KOPT-K1 (cell line): ENCODE results near the gene TMC5.

Experiments used
- H3K27ac ChIP-seq: fragments of 200-600 bp; sonication (generic); 2 replicates; pipeline ENCODE4 v1.5.1; 2016; ENCODE audit warnings: antibody characterized with exemption, mild to moderate bottlenecking, low read depth, low read length; ENCODE audit not compliant: poor library complexity, severe bottlenecking
- H3K36me3 ChIP-seq: fragments of 200-600 bp; sonication (generic); 2 replicates; pipeline ENCODE4 v1.5.1; 2017; ENCODE audit warnings: antibody characterized with exemption, mild to moderate bottlenecking, low read length, moderate library complexity; ENCODE audit not compliant: insufficient read depth
- H3K9me3 ChIP-seq: fragments of 200-600 bp; sonication (generic); 2 replicates; pipeline ENCODE4 v1.5.1; 2017; ENCODE audit warnings: antibody characterized with exemption, low read length, mild to moderate bottlenecking; ENCODE audit not compliant: insufficient read depth, poor library complexity, severe bottlenecking

TMC5 gene

DNA sequence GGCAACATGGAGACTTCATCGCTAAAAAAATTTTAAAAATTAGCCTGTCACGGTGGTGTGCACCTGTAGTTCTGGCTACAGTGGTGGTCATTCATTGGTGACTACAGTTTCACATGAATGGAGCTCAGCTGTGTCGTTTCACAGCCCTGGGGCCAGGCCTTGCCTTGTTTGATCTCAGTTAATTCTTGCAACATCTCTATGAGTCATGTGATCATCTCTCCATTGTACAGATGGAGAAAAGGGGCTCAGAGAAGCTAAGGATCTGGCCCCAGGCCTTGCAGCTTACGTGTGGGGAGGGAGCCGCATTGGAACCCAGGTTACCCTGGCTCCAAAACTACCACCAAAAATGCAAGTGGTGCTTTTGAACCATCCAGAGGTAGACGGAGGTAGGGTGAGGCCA lies 54.8 kb downstream of the TMC5 start:
- H3K9me3 ChIP-seq = peaks cover 7% of the 10 kb centered on the region
- H3K36me3 ChIP-seq = no peaks in the 10 kb centered on the region
- H3K27ac ChIP-seq = no peak overlapping the region

DNA sequence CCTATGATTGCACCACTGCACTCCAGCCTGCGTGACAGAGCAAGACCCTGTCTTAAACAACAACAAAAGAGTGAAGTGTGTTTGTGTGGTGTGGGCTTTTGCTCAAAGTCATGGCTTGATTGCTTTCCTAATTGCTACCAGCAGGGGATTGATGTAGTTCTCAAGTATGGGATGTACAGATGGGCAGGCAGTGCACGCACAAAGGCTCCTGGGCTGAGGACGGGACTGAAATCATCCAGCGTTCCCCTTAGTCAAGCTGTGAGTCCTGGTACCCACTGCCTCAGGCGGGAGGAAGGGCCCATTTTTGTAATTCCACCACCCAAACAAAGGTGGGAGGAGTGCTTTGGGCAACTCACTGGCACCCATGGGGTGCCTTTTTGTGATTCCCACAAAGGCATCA lies 56.9 kb downstream of the TMC5 start:
- Histone ChIP-seq H3K27ac (no peak overlapping the region), H3K9me3 (no peaks in the 10 kb centered on the region), H3K36me3 (no peaks in the 10 kb centered on the region)

DNA sequence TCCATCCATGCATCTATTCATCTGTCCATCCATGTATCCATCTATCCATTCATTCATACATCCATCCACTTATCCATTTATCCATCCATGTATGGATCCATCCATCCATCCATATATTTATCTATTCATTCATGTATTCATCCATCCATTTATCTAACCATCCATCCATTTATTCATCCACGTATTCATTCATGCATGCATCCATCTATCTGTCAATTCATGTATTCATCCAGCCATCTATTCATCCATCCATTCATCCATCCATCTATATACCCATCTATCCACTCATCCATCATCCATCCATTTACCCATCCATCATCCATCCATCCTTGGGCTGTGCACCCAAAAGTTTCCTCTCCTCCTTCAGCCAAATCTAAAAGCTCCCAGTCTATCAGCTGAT lies 60.8 kb downstream of the TMC5 start:
- H3K9me3 ChIP-seq = no peaks in the 10 kb centered on the region
- no peak overlapping the region for H3K27ac ChIP-seq
- no peaks in the 10 kb centered on the region for H3K36me3 ChIP-seq

DNA sequence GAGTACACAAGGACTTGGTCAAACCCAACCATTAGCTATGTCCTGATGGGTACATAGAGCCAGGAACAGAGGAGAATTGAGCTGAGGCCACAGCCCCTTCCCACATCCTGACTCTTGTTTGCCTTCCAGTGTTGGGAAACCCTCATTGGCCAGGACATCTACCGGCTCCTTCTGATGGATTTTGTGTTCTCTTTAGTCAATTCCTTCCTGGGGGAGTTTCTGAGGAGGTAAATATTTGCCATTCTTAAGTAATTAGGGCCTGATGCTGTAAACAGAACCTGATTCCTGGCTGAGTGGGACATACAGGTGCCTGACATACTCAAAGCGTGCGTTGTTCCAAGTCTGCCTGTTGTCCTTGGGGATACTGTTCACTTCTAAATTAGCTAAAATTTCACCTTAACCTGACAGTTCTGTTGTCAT lies 61.6 kb downstream of the TMC5 start:
- H3K27ac ChIP-seq = no peak overlapping the region
- no peaks in the 10 kb centered on the region for H3K9me3 ChIP-seq
- H3K36me3 ChIP-seq = no peaks in the 10 kb centered on the region

DNA sequence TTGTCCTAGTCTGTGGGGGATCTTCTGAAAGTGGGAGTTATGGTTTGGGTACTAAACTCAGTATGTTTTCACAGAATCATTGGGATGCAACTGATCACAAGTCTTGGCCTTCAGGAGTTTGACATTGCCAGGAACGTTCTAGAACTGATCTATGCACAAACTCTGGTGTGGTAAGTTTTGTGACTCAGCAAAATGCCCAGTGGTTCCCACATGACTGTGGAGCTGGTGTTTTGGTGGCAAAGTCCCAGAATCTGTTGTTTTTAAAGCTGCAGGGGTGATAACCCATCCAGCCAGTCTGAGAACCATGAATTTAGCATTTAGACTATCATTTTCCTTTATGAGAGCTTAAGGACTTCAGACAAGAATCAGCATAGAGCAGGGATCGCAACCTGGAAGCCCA lies 63.6 kb downstream of the TMC5 start:
- H3K27ac ChIP-seq = no peak overlapping the region
- no peaks in the 10 kb centered on the region for H3K9me3 ChIP-seq
- no peaks in the 10 kb centered on the region for H3K36me3 ChIP-seq

DNA sequence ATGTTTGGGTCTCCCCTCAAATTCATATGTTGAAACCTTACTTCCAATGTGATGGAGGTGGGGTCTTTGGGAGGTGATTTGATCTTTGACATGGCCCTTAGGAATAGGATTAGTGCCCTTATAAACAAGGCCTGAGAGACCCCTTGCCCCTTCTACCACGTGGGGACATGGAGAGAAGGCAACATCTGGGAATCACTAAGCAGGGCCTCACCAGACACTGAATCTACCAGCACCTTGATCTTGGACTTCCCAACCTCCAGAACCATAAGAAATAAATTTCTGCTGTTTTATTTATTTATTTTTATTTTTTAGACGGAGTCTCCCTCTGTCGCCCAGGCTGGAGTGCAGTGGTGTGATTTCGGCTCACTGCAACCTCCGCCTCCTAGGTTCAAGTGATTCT lies 64.1 kb downstream of the TMC5 start:
- Histone ChIP-seq H3K36me3 (no peaks in the 10 kb centered on the region), H3K27ac (no peak overlapping the region), H3K9me3 (no peaks in the 10 kb centered on the region)

DNA sequence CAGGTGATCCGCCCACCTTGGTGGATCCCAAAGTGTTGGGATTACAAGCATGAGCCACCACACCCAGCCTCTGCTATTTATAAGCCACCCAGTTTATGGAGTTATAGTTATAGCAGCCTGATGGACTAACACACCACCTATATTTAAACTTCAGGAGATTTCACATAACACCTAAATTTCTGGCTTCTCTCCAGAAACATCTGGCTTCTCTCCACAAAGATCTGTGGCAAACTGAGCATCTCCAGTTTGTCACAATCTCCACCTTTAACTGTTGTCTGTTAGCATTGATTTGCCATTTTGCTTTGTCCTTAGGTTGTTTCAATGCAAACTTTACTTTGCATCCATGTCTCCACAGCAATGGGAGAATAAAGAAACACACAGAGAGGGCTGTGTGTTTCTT lies 64.6 kb downstream of the TMC5 start:
- H3K27ac ChIP-seq = no peak overlapping the region
- H3K36me3 ChIP-seq = no peaks in the 10 kb centered on the region

DNA sequence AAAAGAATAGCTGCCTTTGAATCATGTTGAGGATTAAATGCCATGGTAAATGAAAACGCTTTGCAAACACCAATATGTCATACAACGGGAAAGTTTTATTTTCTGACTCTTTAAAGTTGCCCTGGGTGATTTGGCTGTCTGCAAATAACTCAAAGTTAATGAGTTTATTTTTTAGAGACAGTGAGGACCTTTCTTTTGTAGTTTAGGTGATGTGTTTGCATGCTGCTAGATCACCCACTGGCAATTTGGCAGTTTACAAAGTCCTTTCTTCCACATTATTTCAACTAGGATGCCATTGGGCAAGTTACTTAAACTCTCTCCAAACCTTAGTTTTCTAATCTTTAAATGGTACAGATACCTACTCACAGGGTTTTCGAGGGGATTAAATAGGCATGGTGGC lies 66.4 kb downstream of the TMC5 start:
- no peaks in the 10 kb centered on the region for H3K9me3 ChIP-seq
- no peak overlapping the region for H3K27ac ChIP-seq
- H3K36me3 ChIP-seq = no peaks in the 10 kb centered on the region

More for the DNA sequence above, 64.6 kb downstream of the TMC5 start:
- H3K9me3 ChIP-seq = no peaks in the 10 kb centered on the region

DNA sequence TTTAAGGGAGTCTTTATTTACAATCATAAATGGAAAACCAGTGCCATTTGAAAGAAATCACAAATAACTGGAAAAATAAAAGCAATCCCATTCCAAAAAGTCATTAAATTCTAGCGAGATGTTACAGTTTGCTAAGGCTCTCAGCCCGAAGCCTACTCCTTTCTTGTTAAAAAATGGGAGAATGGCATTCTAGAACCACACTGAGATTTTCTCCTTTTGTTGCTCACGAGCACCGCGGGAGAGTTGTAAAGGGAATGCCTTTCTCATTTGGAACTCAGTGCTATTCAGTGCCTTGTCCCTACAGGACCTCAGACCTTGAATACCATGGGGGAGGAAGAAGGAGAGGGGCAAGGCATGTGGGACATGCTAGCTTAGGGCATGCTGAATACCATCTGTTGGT lies 67.9 kb downstream of the TMC5 start:
- Histone ChIP-seq H3K27ac (no peak overlapping the region), H3K36me3 (no peaks in the 10 kb centered on the region), H3K9me3 (no peaks in the 10 kb centered on the region)

DNA sequence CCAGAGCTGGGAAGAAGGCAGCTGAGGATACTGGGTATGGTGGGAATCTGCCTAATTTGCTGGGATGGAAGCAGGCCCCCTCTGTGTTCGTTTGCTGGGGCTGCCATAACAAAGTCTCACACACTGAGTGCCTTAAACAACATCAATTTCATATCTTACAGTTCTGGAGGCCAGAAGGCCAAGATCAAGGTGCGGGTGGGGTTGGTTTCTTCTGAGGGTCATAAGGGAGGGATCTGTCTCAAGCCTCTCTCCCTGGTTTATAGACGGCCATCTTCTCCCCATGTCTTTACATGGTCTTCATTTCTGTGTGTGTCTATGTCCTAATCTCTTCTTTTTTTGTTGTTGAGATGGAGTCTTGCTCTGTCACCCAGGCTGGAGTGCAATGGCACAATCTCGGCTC lies 68.4 kb downstream of the TMC5 start:
- Histone ChIP-seq H3K36me3 (no peaks in the 10 kb centered on the region), H3K9me3 (no peaks in the 10 kb centered on the region), H3K27ac (no peak overlapping the region)

DNA sequence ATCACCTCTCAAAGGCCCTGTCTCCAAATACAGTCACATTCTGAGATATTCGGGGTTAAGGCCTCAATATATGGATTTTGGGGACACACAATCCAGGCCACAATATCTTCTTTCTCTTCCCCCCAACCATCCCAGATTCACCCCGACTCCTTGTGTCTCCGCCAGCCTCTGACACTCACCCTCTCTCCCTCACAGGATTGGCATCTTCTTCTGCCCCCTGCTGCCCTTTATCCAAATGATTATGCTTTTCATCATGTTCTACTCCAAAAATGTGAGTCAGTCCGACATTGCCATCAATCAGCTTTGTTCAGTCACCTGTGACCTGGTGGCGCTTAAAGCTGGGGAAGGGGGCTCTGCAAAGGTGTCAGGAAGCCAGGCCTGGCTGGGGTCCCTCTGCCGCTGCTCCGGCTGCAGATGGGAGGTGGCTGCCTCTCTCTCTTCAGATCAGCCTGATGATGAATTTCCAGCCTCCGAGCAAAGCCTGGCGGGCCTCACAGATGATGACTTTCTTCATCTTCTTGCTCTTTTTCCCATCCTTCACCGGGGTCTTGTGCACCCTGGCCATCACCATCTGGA lies 69.2 kb downstream of the TMC5 start:
- no peaks in the 10 kb centered on the region for H3K9me3 ChIP-seq
- no peaks in the 10 kb centered on the region for H3K36me3 ChIP-seq
- H3K27ac ChIP-seq = no peak overlapping the region

DNA sequence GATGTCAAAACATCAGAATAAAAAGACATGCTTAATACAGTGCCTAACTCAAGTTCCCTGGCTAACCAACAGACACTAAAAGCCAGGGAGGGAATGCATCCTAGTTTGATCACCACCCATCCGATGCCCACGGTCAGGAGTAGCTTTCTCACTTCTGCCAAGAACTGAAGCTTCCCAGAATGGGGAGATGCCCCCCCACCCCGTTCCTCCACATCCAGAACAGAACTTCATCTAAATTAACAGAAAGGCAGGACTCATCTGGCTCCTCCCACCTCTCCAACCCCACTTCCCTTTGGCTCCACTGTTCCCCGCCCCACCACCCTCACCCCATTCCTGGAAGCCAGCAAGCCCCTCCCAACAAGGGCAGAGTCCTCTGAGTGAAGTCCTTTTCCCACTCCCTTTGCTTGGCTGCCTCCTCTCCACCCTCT lies 70.5 kb downstream of the TMC5 start:
- H3K27ac ChIP-seq = no peak overlapping the region
- H3K9me3 ChIP-seq = no peaks in the 10 kb centered on the region
- H3K36me3 ChIP-seq = no peaks in the 10 kb centered on the region

DNA sequence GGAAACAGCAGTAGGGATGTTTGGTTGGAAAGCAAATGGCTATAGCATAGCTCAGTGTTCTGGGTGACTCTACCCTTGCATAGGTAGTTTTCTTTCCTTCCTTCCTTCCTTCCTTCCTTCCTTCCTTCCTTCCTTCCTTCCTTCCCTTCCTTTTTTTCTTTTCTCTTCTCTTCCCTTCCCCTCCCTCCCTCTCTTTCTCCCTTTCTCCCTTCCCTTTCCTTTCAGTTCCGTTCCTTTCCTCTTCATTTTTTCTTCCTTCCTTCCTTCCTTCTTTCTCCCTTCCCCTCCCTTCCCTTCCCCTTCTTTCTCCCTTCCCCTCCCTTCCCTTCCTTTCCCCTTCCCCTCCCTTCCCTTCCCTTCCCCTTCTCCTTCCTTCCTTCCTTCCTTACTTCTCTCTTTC lies 72.9 kb downstream of the TMC5 start:
- Histone ChIP-seq H3K9me3 (no peaks in the 10 kb centered on the region), H3K36me3 (no peaks in the 10 kb centered on the region), H3K27ac (no peak overlapping the region)

DNA sequence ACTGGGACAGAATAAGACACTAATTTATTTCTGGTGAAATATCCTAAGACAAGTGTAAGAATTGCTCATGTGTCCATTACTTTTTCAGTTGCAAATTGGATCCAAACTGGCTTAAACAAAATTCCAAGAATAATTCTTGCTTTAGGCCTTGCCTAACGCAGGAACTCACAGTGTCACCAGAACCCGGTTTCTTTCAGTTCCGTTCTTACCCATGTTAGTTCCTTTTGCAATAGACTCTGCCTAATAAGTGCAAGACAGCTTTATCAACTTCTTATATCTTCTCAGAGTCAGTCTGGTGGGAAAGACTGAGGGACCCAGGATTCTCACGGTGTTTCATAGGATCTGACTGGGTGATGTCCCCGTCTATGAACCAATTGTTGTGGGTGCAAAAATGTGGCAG lies 79.5 kb downstream of the TMC5 start:
- Histone ChIP-seq H3K9me3 (no peaks in the 10 kb centered on the region), H3K27ac (no peak overlapping the region)

DNA sequence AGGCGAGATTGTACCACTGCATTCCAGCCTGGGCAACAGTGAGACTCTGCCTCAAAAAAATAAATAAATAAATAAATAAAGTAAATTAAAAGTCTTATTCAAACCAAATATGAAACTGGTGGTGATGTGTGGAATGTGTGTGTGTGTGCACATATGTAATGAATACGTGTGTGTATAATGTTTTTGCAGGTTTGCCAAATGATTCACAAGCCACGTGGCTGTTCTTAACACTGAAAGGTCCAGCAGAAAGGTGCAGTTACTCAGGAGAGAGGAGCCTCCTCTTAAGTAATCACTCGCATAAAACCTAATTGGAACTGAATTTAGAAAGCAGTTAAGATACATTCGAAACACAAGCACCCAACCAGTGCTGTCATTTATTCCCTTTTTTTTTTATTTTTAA lies 81.3 kb downstream of the TMC5 start:
- no peak overlapping the region for H3K27ac ChIP-seq
- H3K36me3 ChIP-seq = peaks cover 59% of the 10 kb centered on the region
- no peaks in the 10 kb centered on the region for H3K9me3 ChIP-seq

More for the DNA sequence above, 79.5 kb downstream of the TMC5 start:
- H3K36me3 ChIP-seq = peaks cover 40% of the 10 kb centered on the region

DNA sequence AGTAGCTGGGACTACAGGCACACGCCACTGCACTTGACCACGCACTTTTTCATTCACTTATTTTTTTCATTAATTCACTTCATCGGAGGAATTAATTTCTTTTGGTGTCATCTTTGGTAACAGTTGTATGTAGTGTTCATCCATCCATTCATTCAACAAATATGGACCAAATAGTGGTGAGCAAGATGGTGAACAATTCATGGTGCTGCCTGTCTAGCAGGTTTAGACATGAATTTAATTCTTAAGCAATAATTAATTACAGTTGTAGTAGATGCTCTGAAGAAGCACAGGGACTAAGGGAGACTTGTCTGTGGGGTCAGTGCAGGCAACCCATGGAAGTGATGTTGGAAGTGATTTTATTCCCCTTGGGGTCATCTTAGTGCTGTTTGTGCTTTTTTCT lies 81.8 kb downstream of the TMC5 start:
- H3K27ac ChIP-seq = no peak overlapping the region
- H3K36me3 ChIP-seq = peaks cover 63% of the 10 kb centered on the region
- H3K9me3 ChIP-seq = no peaks in the 10 kb centered on the region
